ENCODE results near the gene SLC30A7. TPM values are rescaled to one million over a fixed set of nuclear protein-coding genes. Genes with fewer than 3 reads are reported as not detected.

SLC30A7 gene
- polyA plus RNA-seq, 3 donors = 9.2 to 23.3 (median 17.6) TPM

DNA sequence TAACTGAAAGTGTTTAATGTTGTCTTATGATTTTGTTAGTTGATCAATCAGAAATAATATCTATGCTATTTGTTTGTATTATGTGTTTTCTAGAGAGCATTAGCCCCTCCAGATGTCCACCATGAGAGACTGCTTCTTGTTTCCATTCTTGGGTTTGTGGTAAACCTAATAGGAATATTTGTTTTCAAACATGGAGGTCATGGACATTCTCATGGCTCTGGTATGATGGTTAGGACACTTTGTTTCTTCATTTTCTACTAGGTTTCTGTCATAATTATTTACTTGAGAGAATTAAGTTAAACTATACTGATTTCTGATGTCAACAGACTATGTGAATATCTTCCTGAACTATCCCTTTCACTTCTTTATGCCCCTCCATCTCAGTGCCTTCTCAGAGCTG, 16.1 kb downstream of the SLC30A7 start:
- Histone ChIP-seq H3K27ac (ENCODE audit: low read depth in 1 of 2, low read length in 2 of 2) (no peak overlapping the region), H3K9ac (ENCODE audit: insufficient read depth, low read length, poor library complexity, severe bottlenecking) (no peak overlapping the region), H3K4me3 (replicated peaks in 1 of 3; ENCODE audit: low read depth in 2 of 3, low read length in 3 of 3) (no peak overlapping the region), H3K79me2 (ENCODE audit: insufficient read depth, low read length) (no peaks in the 10 kb centered on the region), H2AFZ (ENCODE audit: insufficient read depth, low read depth, low read length, poor library complexity, severe bottlenecking) (no peak overlapping the region), H3K4me2 (replicated peaks; ENCODE audit: extremely low read depth, low read length, poor library complexity, severe bottlenecking) (no peak overlapping the region), H4K20me1 (ENCODE audit: insufficient read depth, low read length) (peaks cover 8% of the 10 kb centered on the region), H3K4me1 (ENCODE audit: control insufficient read depth in 1 of 2, insufficient read depth in 2 of 2, low read length in 2 of 2) (no peaks in the 10 kb centered on the region), H3K9me3 (replicated peaks in 1 of 2; ENCODE audit: control insufficient read depth in 1 of 2, insufficient read depth in 1 of 2, low read length in 2 of 2) (no peaks in the 10 kb centered on the region), H3K27me3 (ENCODE audit: control insufficient read depth in 2 of 2, insufficient read depth in 2 of 2, low read length in 2 of 2) (no peaks in the 10 kb centered on the region), H3K36me3 (replicated peaks in 1 of 2; ENCODE audit: control insufficient read depth in 1 of 2, insufficient read depth in 2 of 2, low read length in 2 of 2) (peaks cover 84 to 94% of the 10 kb centered on the region in 2 donors)
- H3K36me3 Mint-ChIP-seq = peaks cover 70 to 85% of the 10 kb centered on the region in 2 donors
- TF ChIP-seq, protein P1, sequence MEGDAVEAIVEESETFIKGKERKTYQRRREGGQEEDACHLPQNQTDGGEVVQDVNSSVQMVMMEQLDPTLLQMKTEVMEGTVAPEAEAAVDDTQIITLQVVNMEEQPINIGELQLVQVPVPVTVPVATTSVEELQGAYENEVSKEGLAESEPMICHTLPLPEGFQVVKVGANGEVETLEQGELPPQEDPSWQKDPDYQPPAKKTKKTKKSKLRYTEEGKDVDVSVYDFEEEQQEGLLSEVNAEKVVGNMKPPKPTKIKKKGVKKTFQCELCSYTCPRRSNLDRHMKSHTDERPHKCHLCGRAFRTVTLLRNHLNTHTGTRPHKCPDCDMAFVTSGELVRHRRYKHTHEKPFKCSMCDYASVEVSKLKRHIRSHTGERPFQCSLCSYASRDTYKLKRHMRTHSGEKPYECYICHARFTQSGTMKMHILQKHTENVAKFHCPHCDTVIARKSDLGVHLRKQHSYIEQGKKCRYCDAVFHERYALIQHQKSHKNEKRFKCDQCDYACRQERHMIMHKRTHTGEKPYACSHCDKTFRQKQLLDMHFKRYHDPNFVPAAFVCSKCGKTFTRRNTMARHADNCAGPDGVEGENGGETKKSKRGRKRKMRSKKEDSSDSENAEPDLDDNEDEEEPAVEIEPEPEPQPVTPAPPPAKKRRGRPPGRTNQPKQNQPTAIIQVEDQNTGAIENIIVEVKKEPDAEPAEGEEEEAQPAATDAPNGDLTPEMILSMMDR (IDR thresholded peaks at IDR 0.05) = no peak
- H3K4me1 Mint-ChIP-seq = peaks cover 6% of the 10 kb centered on the region
- no peak overlapping the region for H3K4me3 Mint-ChIP-seq
- H3K27me3 Mint-ChIP-seq (ENCODE audit: low read depth in 3 of 3) = no peaks in the 10 kb centered on the region
- no peaks in the 10 kb centered on the region for H3K9me3 Mint-ChIP-seq
- peak overlapping the region in 2 of 7 donors; percentile 8 to 61 for H3K27ac Mint-ChIP-seq
- DNase-seq = no peak
- intact Hi-C loops (cut with micrococcal nuclease) = no loop called here

DNA sequence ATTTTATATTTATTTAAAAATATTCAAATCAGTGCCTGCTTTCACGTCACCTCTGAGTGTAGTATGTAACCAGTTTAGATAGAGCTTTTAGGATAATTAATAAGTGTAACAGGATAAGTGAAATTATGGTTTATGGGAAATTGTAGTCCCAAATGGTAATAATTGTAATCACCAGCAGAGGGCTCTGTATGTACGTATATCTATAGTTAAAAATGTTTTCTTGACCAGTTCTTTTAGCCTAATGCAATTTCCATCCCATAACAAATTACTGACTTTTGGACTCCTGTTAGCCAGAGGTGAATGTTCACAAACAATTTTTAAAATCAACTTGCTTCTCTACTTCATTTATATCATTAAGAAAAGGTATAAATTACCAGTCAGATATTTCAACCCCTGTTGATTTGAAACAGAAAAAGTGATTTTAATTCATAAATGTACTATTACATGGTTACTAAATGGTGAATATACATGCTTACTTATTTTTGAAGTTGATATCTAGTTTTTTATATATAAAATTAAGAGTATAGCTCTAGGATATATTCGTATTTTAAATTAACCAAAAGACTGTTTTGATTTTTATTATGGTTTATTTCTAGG, 25.3 kb downstream of the SLC30A7 start:
- no CpG with 5 or more reads among the region's 3 CpGs for WGBS (ENCODE audit: insufficient coverage)
- no peaks in the 10 kb centered on the region for H3K27me3 Mint-ChIP-seq (ENCODE audit: low read depth in 3 of 3)
- DNase-seq = peak; percentile 23 to 67 (median 44)
- no peaks in the 10 kb centered on the region for H3K4me1 ChIP-seq (ENCODE audit: control insufficient read depth in 1 of 2, insufficient read depth in 2 of 2, low read length in 2 of 2)
- H3K27me3 ChIP-seq (ENCODE audit: control insufficient read depth in 2 of 2, insufficient read depth in 2 of 2, low read length in 2 of 2) = no peaks in the 10 kb centered on the region
- H3K36me3 ChIP-seq (replicated peaks in 1 of 2; ENCODE audit: control insufficient read depth in 1 of 2, insufficient read depth in 2 of 2, low read length in 2 of 2) = peaks cover 59 to 80% of the 10 kb centered on the region in 2 donors
- no peak overlapping the region for H3K27ac Mint-ChIP-seq
- H3K9me3 ChIP-seq (replicated peaks in 1 of 2; ENCODE audit: control insufficient read depth in 1 of 2, insufficient read depth in 1 of 2, low read length in 2 of 2) = no peaks in the 10 kb centered on the region
- no peak overlapping the region for H3K4me2 ChIP-seq (replicated peaks; ENCODE audit: extremely low read depth, low read length, poor library complexity, severe bottlenecking)
- H3K79me2 ChIP-seq (ENCODE audit: insufficient read depth, low read length) = no peaks in the 10 kb centered on the region
- H3K9me3 Mint-ChIP-seq = no peaks in the 10 kb centered on the region
- TF ChIP-seq, protein P1 (IDR thresholded peaks at IDR 0.05) = peak; percentile 77
- H3K4me1 Mint-ChIP-seq = no peaks in the 10 kb centered on the region
- no peak overlapping the region for H3K27ac ChIP-seq (ENCODE audit: low read depth in 1 of 2, low read length in 2 of 2)
- H3K4me3 Mint-ChIP-seq = no peak overlapping the region
- H3K9ac ChIP-seq (ENCODE audit: insufficient read depth, low read length, poor library complexity, severe bottlenecking) = no peak overlapping the region
- no peak overlapping the region for H3K4me3 ChIP-seq (replicated peaks in 1 of 3; ENCODE audit: low read depth in 2 of 3, low read length in 3 of 3)
- no peaks in the 10 kb centered on the region for H4K20me1 ChIP-seq (ENCODE audit: insufficient read depth, low read length)
- peaks cover 62 to 74% of the 10 kb centered on the region in 2 donors for H3K36me3 Mint-ChIP-seq
- intact Hi-C loops (cut with micrococcal nuclease) = loop anchor here (5.0 kb wide), 3 partner anchors 371 to 436 kb away; no protein-coding TSS in a partner anchor
- no peak overlapping the region for H2AFZ ChIP-seq (ENCODE audit: insufficient read depth, low read depth, low read length, poor library complexity, severe bottlenecking)
